ENCODE data around the gene SNX1.

DNA sequence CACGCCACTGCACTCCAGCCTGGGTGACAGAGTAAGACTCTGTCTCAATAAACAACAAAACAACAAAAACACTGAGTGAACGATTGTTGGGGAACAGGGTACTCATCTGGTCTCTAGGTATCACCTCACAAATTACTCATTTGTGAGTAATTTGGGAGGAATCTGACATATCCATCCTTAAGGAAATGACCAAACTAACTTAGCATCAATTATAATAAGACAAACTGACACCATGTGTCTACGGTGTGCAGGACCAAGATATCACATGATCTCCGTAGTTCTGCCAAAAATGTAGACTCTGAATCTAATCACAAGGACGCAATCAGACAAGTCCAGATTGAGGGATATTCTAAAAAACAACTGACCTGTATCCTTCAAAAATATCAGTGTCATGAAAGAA lies 37.5 kb upstream of the SNX1 start:
- no peak for TF ChIP-seq YY1 (IDR thresholded peaks at IDR 0.05; ENCODE audit: insufficient read depth, insufficient read length)
- no peak for TF ChIP-seq SUZ12 (IDR thresholded peaks at IDR 0.05; ENCODE audit: extremely low read depth, insufficient read depth, insufficient read length)
- no peak for TF ChIP-seq ZNF274 (IDR thresholded peaks at IDR 0.05; ENCODE audit: low read depth, low read length)
